ENCODE data around the gene POLR1H. TPM values are rescaled to one million over a fixed set of nuclear protein-coding genes. Genes with fewer than 3 reads are reported as not detected.

Gene POLR1H
- total and polyA plus RNA-seq, 4 experiments from 2014 or later = 47.2 to 109 (median 57.9) TPM

DNA sequence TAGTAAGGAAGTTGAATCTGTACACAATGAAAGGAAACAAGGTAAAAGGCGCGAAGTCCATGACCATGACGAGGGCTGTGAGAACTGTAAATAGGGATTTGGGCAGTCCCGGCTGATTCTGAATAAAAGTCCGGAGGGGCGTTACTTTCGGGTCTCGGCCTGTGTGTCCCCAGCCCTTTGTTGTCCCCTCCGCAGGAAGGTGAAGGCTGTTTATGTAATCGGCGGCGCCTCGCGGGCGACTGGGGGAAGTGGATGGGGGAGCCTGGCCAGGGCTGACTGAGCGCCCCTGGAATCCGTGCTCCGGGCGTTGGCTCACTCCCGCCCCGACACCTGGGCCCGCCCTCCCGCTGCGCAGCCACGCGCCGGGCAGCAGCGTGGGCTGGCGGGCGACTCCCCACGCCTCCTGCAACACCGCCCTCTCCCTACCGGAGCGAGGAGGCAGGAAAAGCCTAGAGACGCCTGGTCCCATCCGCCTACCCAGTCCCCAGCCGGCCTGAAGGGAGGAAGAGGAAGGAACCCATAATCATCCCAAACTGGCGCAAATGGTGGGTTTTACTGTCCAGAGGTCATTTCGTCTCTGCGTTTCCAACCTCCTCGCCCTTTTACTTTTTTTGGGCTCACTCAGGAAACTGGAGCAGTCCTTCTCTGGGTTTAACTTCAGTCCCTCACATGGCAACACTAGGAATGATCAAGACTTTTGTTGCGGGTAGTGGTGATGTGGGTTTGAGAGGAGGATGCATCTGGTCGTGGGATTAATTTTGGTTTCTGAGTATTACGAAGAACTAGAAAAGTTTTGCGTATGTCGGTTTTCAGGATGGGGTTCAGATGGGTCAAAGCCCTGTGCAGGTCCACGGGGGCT, 39.7 kb downstream of the POLR1H start:
- H3K9me3 ChIP-seq (ENCODE audit: control insufficient read depth in 1 of 2, low read length in 2 of 2) = no peaks in the 10 kb centered on the region
- peaks cover 48% of the 10 kb centered on the region for H3K4me1 ChIP-seq (ENCODE audit: insufficient read depth, low read length)
- no peak overlapping the region for H3K27ac ChIP-seq (ENCODE audit: low read depth, low read length)
- POLR2A ChIA-PET (ENCODE audit: partially characterized antibody) = interaction anchor here (0.9 to 4.0 kb wide), 6 partner anchors 26 to 225 kb away, joined by 3 to 38 read pairs (median 10); partner anchors contain the start of genes POLR1H, PPP1R11 and RNF39
- peaks cover 20% of the 10 kb centered on the region for H3K27me3 ChIP-seq (ENCODE audit: insufficient read depth, low read length)
- H3K27ac Mint-ChIP-seq = peak overlapping the region in 4 of 7 donors; percentile 52 to 74 (median 66)
- peak in 1 of 5 donors; percentile 7 for DNase-seq
- H3K9me3 Mint-ChIP-seq = peaks cover 0 to 2% (median 0%) of the 10 kb centered on the region in 8 donors
- intact Hi-C loops (cut with micrococcal nuclease) = no loop called here
- CTCF ChIA-PET (ENCODE audit: partially characterized antibody) = interaction anchor here (0.6 to 6.7 kb wide), 9 partner anchors 9 to 274 kb away, joined by 3 to 263 read pairs (median 6); partner anchors contain the start of genes POLR1H, PPP1R11, RNF39 and TRIM40
- peaks cover 21 to 33% of the 10 kb centered on the region in 2 donors for H3K27me3 Mint-ChIP-seq
- no peaks in the 10 kb centered on the region for H3K36me3 ChIP-seq (ENCODE audit: insufficient read depth, low read length)
- H3K4me3 Mint-ChIP-seq = peak overlapping the region; percentile 79 to 93 (median 85)
- H3K4me3 ChIP-seq (ENCODE audit: low read length in 2 of 2) = peak overlapping the region; percentile 46 to 60
- peaks cover 33 to 61% (median 48%) of the 10 kb centered on the region in 4 donors for H3K4me1 Mint-ChIP-seq
- no peaks in the 10 kb centered on the region for H3K36me3 Mint-ChIP-seq

DNA sequence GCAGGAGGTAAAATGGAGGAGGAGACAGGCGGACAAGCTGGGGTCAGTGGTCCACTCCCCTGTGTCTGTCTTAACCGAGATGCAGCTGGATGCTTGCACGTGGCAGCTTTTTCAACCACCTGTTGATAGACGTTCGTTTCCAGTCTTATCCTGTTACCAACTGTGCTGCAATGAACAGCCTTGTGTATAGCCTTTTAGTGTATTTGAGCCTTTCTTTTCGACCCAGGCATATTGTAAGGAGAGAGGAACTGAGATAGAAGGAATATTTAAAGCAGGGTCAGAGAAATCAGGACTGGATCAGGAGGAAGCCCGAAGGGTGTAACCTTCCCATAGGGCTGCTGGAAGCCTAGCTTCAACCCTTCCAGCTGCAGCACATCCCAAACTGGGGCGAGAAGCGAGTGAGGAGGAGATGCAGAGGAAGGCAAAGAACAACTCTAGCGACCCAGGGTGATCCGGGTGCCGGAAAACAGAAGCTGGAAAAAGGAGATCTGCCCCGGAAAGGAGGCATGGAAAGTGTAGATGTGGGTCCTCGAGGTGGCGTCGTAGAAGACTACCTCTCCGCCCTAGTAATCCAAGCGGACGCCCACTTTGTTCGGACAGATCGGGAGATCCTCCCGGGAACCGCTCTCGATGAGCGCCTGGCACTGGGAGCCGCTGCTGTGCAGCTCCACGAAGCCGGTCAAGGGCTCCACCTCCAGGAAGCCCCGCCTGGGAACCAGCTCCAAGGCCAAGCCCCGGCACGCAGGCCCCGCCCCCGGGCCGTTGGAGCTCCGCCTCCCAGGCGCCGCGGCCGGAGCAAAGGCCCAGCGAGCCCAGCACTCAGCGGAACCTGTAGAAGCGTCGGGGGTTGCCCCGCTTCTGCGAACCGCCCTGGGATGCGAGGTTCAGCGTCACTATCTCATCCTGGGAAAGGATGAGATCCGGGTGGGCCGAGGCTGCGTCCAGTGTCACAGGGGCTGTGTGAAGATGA, 40.7 kb downstream of the POLR1H start:
- POLR2A ChIA-PET (ENCODE audit: partially characterized antibody) = interaction anchor here (0.9 to 4.0 kb wide), 7 partner anchors 11 to 224 kb away, joined by 3 to 38 read pairs (median 5); partner anchors contain the start of genes POLR1H, PPP1R11 and RNF39
- CTCF ChIA-PET (ENCODE audit: partially characterized antibody) = interaction anchor here (0.6 to 6.7 kb wide), 11 partner anchors 10 to 273 kb away, joined by 3 to 263 read pairs (median 6); partner anchors contain the start of genes POLR1H, PPP1R11, RNF39 and TRIM40
- Histone ChIP-seq H3K4me1 (ENCODE audit: insufficient read depth, low read length) (peaks cover 48% of the 10 kb centered on the region), H3K4me3 (ENCODE audit: low read length in 2 of 2) (peak overlapping the region; percentile 46 to 60), H3K27me3 (ENCODE audit: insufficient read depth, low read length) (peaks cover 20% of the 10 kb centered on the region), H3K36me3 (ENCODE audit: insufficient read depth, low read length) (no peaks in the 10 kb centered on the region), H3K9me3 (ENCODE audit: control insufficient read depth in 1 of 2, low read length in 2 of 2) (no peaks in the 10 kb centered on the region), H3K27ac (ENCODE audit: low read depth, low read length) (peak overlapping the region; percentile 18)
- Mint-ChIP-seq H3K36me3 (no peaks in the 10 kb centered on the region), H3K4me1 (peaks cover 33 to 61% (median 48%) of the 10 kb centered on the region in 4 donors), H3K27ac (peak overlapping the region; percentile 0 to 86 (median 74)), H3K4me3 (peak overlapping the region; percentile 80 to 94 (median 88)), H3K9me3 (peaks cover 0 to 2% (median 0%) of the 10 kb centered on the region in 8 donors), H3K27me3 (peaks cover 21 to 33% of the 10 kb centered on the region in 2 donors)
- DNase-seq = peak; percentile 29 to 65 (median 35)
- intact Hi-C loops (cut with micrococcal nuclease) = loop anchor here (1.0 to 2.0 kb wide), 2 partner anchors 40 to 295 kb away; partner anchors contain the start of gene POLR1H

DNA sequence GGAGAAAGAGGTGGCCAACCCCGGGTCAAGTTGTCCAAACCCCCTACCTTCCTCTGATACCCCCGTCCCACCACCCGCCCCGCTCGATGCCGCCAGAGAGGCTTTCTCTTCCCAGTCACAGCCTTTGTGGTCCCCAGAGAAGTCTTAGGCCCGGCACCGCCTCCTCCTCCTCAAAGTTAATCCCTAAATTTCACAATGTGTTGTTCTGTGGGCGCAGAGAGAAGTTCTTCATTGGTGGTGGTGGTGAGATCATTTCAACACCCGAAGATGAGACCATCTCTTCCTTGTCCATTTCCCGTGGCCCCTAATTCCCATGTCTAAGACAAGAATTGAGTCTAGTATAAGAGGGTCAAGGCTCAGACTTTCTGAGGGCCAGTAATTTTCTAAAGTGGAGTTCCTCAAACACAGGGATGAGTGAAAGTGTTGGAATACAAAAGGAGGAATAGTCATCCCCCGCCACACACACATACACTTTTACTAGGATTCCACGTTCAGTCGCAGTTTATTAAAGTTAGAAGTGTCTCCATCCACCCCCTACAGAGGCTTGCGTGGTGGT, 41.4 kb downstream of the POLR1H start:
- ChIA-PET POLR2A (ENCODE audit: partially characterized antibody) (interaction anchor here (1.0 to 4.0 kb wide), 10 partner anchors 11 to 224 kb away, joined by 3 to 38 read pairs (median 6); partner anchors contain the start of genes POLR1H, PPP1R11 and RNF39), CTCF (ENCODE audit: partially characterized antibody) (interaction anchor here (1.0 to 6.7 kb wide), 17 partner anchors 10 to 295 kb away, joined by 3 to 263 read pairs (median 8); partner anchors contain the start of genes POLR1H, PPP1R11, RNF39 and TRIM31)
- peaks cover 23 to 28% of the 10 kb centered on the region in 2 donors for H3K27me3 Mint-ChIP-seq
- intact Hi-C loops (cut with micrococcal nuclease) = loop anchor here (1.0 to 2.0 kb wide), 2 partner anchors 41 to 294 kb away; partner anchors contain the start of gene POLR1H
- Histone ChIP-seq H3K36me3 (ENCODE audit: insufficient read depth, low read length) (no peaks in the 10 kb centered on the region), H3K4me3 (ENCODE audit: low read length in 2 of 2) (peak overlapping the region in 1 of 2 donors; percentile 48), H3K27ac (ENCODE audit: low read depth, low read length) (peak overlapping the region; percentile 18), H3K27me3 (ENCODE audit: insufficient read depth, low read length) (peaks cover 16% of the 10 kb centered on the region), H3K9me3 (ENCODE audit: control insufficient read depth in 1 of 2, low read length in 2 of 2) (no peaks in the 10 kb centered on the region), H3K4me1 (ENCODE audit: insufficient read depth, low read length) (peaks cover 44% of the 10 kb centered on the region)
- H3K4me1 Mint-ChIP-seq = peaks cover 30 to 56% (median 44%) of the 10 kb centered on the region in 4 donors
- H3K4me3 Mint-ChIP-seq = peak overlapping the region; percentile 84 to 94 (median 90)
- peak in 2 of 5 donors; percentile 2 to 13 for DNase-seq
- H3K36me3 Mint-ChIP-seq = no peaks in the 10 kb centered on the region
- H3K27ac Mint-ChIP-seq = peak overlapping the region; percentile 61 to 93 (median 76)
- peaks cover 0 to 2% (median 0%) of the 10 kb centered on the region in 8 donors for H3K9me3 Mint-ChIP-seq

DNA sequence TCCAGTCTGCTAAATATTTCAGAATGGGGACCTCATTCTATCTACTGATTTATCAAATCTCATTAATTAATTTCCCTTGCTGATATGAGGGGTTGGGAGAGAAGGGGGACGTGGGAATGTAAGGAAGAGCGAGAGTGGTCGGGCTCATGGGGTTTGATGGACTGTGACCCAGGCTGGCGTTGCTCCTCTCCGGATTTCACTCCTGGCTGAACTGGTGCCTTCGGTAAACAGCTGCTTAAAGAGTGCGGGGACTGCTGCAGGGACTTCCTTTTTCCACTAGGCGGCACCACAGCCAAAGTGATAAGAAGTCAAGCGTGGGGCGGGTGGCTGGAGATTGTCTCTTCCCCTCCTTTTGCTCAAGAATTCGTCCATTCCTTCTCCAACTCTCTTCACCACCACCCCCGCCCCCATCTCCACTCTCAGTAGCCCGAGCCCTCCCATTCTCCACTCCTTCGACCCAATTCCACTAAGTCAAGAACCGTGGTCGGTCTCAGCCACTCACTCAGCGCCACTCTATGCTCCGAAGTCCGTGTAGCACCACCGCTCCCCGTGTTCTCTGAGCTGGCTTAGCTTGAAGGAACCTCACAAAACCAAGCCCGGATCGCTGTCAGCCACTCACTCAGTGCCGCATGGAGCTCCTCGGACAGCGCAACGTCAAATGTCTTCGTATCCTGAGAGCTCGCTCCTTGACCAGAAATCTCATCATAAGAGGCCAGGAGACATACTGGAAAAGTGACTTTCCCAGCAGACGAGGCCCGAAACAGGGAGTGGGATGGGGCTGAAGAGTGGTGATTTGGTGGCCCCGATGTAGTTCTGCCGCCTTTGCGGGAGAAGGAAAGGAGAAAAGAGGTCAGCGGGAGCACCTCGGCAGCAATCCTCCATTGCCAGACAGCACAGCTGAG, 42.2 kb downstream of the POLR1H start:
- no peaks in the 10 kb centered on the region for H3K36me3 ChIP-seq (ENCODE audit: insufficient read depth, low read length)
- peak overlapping the region; percentile 61 to 93 (median 76) for H3K27ac Mint-ChIP-seq
- H3K27me3 ChIP-seq (ENCODE audit: insufficient read depth, low read length) = peaks cover 13% of the 10 kb centered on the region
- intact Hi-C loops (cut with micrococcal nuclease) = loop anchor here (1.0 to 2.0 kb wide), 5 partner anchors 28 to 294 kb away; partner anchors contain the start of gene POLR1H
- H3K27me3 Mint-ChIP-seq = peaks cover 25 to 28% of the 10 kb centered on the region in 2 donors
- peak overlapping the region; percentile 19 to 48 for H3K4me3 ChIP-seq (ENCODE audit: low read length in 2 of 2)
- H3K36me3 Mint-ChIP-seq = no peaks in the 10 kb centered on the region
- H3K4me3 Mint-ChIP-seq = peak overlapping the region; percentile 84 to 94 (median 90)
- DNase-seq = peak; percentile 82 to 84 (median 83)
- no peaks in the 10 kb centered on the region for H3K9me3 ChIP-seq (ENCODE audit: control insufficient read depth in 1 of 2, low read length in 2 of 2)
- H3K4me1 Mint-ChIP-seq = peaks cover 26 to 48% (median 38%) of the 10 kb centered on the region in 4 donors
- H3K9me3 Mint-ChIP-seq = peaks cover 0 to 2% (median 0%) of the 10 kb centered on the region in 8 donors
- POLR2A ChIA-PET (ENCODE audit: partially characterized antibody) = interaction anchor here (0.7 to 4.0 kb wide), 10 partner anchors 9 to 223 kb away, joined by 3 to 38 read pairs (median 6); partner anchors contain the start of genes POLR1H, PPP1R11 and RNF39
- CTCF ChIA-PET (ENCODE audit: partially characterized antibody) = interaction anchor here (0.7 to 6.7 kb wide), 24 partner anchors 7 to 295 kb away, joined by 3 to 263 read pairs (median 4); partner anchors contain the start of genes POLR1H, PPP1R11, TRIM31 and TRIM40
- peaks cover 37% of the 10 kb centered on the region for H3K4me1 ChIP-seq (ENCODE audit: insufficient read depth, low read length)
- peak overlapping the region; percentile 20 for H3K27ac ChIP-seq (ENCODE audit: low read depth, low read length)

DNA sequence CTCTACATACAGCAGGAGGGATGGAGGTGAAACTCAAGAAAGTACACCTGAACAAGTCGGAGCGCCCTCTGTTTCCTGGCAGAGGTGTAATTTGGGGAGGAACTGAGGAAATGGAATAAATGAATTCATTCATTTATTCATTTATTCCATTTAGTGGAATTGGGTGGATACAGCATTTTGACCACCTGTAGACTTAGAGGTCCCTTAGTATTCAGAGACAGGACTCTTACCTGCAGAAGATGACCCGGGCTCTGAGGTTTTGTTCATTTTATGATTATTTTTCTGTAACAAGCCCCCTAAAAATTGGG, 42.8 kb downstream of the POLR1H start:
- Histone ChIP-seq H3K27me3 (ENCODE audit: insufficient read depth, low read length) (peaks cover 7% of the 10 kb centered on the region), H3K27ac (ENCODE audit: low read depth, low read length) (no peak overlapping the region), H3K9me3 (ENCODE audit: control insufficient read depth in 1 of 2, low read length in 2 of 2) (no peaks in the 10 kb centered on the region), H3K4me1 (ENCODE audit: insufficient read depth, low read length) (peaks cover 35% of the 10 kb centered on the region), H3K36me3 (ENCODE audit: insufficient read depth, low read length) (no peaks in the 10 kb centered on the region), H3K4me3 (ENCODE audit: low read length in 2 of 2) (peak overlapping the region in 1 of 2 donors; percentile 48)
- Mint-ChIP-seq H3K36me3 (no peaks in the 10 kb centered on the region), H3K9me3 (peaks cover 0 to 2% (median 0%) of the 10 kb centered on the region in 8 donors), H3K4me1 (peaks cover 22 to 44% (median 33%) of the 10 kb centered on the region in 4 donors), H3K27me3 (peaks cover 22 to 27% of the 10 kb centered on the region in 2 donors), H3K27ac (peak overlapping the region in 4 of 7 donors; percentile 71 to 86 (median 78)), H3K4me3 (peak overlapping the region; percentile 84 to 94 (median 90))
- ChIA-PET POLR2A (ENCODE audit: partially characterized antibody) (interaction anchor here (1.0 to 4.0 kb wide), 8 partner anchors 27 to 222 kb away, joined by 3 to 38 read pairs (median 7); partner anchors contain the start of genes POLR1H, PPP1R11 and RNF39), CTCF (ENCODE audit: partially characterized antibody) (interaction anchor here (0.7 to 6.7 kb wide), 23 partner anchors 8 to 291 kb away, joined by 3 to 263 read pairs (median 4); partner anchors contain the start of genes POLR1H, PPP1R11, TRIM31 and TRIM40)
- intact Hi-C loops (cut with micrococcal nuclease) = loop anchor here (1.0 to 2.0 kb wide), 4 partner anchors 27 to 293 kb away; no protein-coding TSS in a partner anchor
- no peak for DNase-seq

Measured in CD4-positive, alpha-beta memory T cell (primary cell).